ENCODE measurements around the gene DLEC1. TPM values are rescaled to one million over a fixed set of nuclear protein-coding genes. Genes with fewer than 3 reads are reported as not detected.
"Not testable (repeated sequence)": the region's sequence is repeated elsewhere in the genome, so short reads cannot be mapped to it uniquely, and the experiment has no call there.

Gene DLEC1
- total RNA-seq, 8 experiments from 2014 or later, result 0.27 to 3.5 (median 0.81) TPM

DNA sequence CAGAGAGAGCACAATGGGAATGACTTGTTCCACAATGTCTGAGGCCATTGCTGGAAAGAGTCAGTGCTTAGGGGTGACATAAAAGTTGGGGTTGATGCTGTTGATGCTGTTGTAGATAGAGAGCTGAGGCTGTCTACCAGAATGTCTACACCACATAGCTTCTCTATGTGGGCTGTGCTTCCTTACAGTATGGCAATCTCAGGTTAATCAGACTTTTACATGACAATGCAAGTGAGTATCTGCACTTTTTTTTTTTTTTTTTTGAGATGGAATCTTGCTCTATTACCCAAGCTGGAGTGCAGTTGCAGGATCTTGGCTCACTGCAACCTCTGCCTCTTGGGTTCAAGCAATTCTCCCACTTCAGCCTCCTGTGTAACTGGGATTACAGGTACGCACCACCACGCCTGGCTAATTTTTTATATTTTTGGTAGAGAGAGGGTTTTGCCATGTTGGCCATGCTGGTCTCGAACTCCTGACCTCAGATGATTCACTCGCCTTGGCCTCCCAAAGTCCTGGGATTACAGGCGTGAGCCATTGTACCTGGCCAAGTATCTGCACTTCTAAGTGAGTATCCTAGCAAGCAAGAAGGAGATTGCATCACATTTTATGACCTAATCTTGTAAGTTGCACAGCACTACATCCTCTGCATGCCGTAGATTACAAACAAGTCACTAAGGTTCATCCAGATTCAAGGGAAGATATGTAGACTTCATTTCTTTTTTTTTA lies 28.7 kb downstream of the DLEC1 start:
- no peak overlapping the region for H3K4me3 ChIP-seq
- 50 to 100% (median 90%) methylated on average over 1 to 4 of the region's 6 CpGs; no CpG with 5 or more reads in 4 of the 10 experiments for WGBS, 10 experiments
- no peak for ATAC-seq (replicated peaks in 6 of 8)
- H3K27ac ChIP-seq, result no peak overlapping the region
- in situ Hi-C loops (cut with MboI; ENCODE audit: low pct_unique_long_range_greater_than_20kb in 2 of 9, low sequenced_read_pairs in 9 of 9, unreplicated experiment in 9 of 9), result no loop called here
- no peaks in the 10 kb centered on the region for H3K4me1 ChIP-seq (replicated peaks in 1 of 2)

- in situ Hi-C loops (cut with MboI; ENCODE audit: low pct_unique_long_range_greater_than_20kb in 2 of 9, low sequenced_read_pairs in 9 of 9, unreplicated experiment in 9 of 9), result no loop called here
- H3K27ac ChIP-seq, result no peak overlapping the region
- WGBS, 10 experiments, result 0 to 75% (median 50%) methylated on average over 1 to 2 of the region's 2 CpGs; no CpG with 5 or more reads in 6 of the 10 experiments
- H3K4me1 ChIP-seq (replicated peaks in 1 of 2), result no peaks in the 10 kb centered on the region
- ATAC-seq (replicated peaks in 6 of 8), result no peak
- H3K4me3 ChIP-seq, result no peak overlapping the region
Observed at GRCh38 chr3:38070013-38070412, 31.0 kb downstream of the DLEC1 start.

GRCh38 chr3:38077073-38077472 lies 38.1 kb downstream of the DLEC1 start:
- 86% methylated on average over 1 of the region's 3 CpGs; no CpG with 5 or more reads in 9 of the 10 experiments for WGBS, 10 experiments
- H3K4me3 ChIP-seq; ATAC-seq (replicated peaks in 6 of 8); H3K27ac ChIP-seq; in situ Hi-C loops (cut with MboI; ENCODE audit: low pct_unique_long_range_greater_than_20kb in 2 of 9, low sequenced_read_pairs in 9 of 9, unreplicated experiment in 9 of 9); H3K4me1 ChIP-seq (replicated peaks in 1 of 2): not testable (repeated sequence)

GRCh38 chr3:38082296-38082695 lies 43.3 kb downstream of the DLEC1 start:
- H3K4me1 ChIP-seq (replicated peaks in 1 of 2); H3K27ac ChIP-seq; in situ Hi-C loops (cut with MboI; ENCODE audit: low pct_unique_long_range_greater_than_20kb in 2 of 9, low sequenced_read_pairs in 9 of 9, unreplicated experiment in 9 of 9); H3K4me3 ChIP-seq; ATAC-seq (replicated peaks in 6 of 8): not testable (repeated sequence)
- 80% methylated on average over 1 of the region's 16 CpGs; no CpG with 5 or more reads in 9 of the 10 experiments for WGBS, 10 experiments

DNA sequence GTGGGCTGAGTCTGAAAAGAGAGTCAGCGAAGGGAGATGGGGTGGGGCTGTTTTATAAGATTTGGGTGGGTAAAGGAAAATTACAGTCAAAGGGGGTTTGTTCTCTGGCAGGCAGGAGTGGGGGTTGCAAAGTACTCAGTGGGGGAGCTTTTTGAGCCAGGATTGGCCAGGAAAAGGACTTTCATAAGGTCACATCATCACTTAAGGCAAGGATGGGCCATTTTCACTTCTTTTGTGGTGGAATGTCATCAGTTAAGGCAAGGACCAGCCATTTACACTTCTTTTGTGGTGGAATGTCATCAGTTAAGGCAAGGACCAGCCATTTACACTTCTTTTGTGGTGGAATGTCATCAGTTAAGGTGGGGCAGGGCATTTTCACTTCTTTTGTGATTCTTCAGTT lies 44.2 kb downstream of the DLEC1 start:
- ATAC-seq (replicated peaks in 6 of 8); in situ Hi-C loops (cut with MboI; ENCODE audit: low pct_unique_long_range_greater_than_20kb in 2 of 9, low sequenced_read_pairs in 9 of 9, unreplicated experiment in 9 of 9); H3K4me1 ChIP-seq (replicated peaks in 1 of 2); H3K27ac ChIP-seq; H3K4me3 ChIP-seq: not testable (repeated sequence)
- no CpG with 5 or more reads among the region's 1 CpG for WGBS, 10 experiments

- ATAC-seq (replicated peaks in 6 of 8), result no peak
- in situ Hi-C loops (cut with MboI; ENCODE audit: low pct_unique_long_range_greater_than_20kb in 2 of 9, low sequenced_read_pairs in 9 of 9, unreplicated experiment in 9 of 9), result no loop called here
- no peak overlapping the region for H3K27ac ChIP-seq
- WGBS, 10 experiments, result 85 to 100% (median 95%) methylated on average over 2 to 13 of the region's 13 CpGs; no CpG with 5 or more reads in 1 of the 10 experiments
- H3K4me1 ChIP-seq (replicated peaks in 1 of 2), result no peaks in the 10 kb centered on the region
- no peak overlapping the region for H3K4me3 ChIP-seq
Observed at GRCh38 chr3:38083871-38084333, 44.9 kb downstream of the DLEC1 start.

- no peaks in the 10 kb centered on the region for H3K4me1 ChIP-seq (replicated peaks in 1 of 2)
- ATAC-seq (replicated peaks in 6 of 8), result peak in 7 of 8 experiments; percentile 13 to 74 (median 52)
- 14 to 92% (median 65%) methylated on average over 1 to 6 of the region's 7 CpGs; no CpG with 5 or more reads in 3 of the 10 experiments for WGBS, 10 experiments
- no peak overlapping the region for H3K27ac ChIP-seq
- in situ Hi-C loops (cut with MboI; ENCODE audit: low pct_unique_long_range_greater_than_20kb in 2 of 9, low sequenced_read_pairs in 9 of 9, unreplicated experiment in 9 of 9), result no loop called here
- H3K4me3 ChIP-seq, result no peak overlapping the region
Observed at GRCh38 chr3:38084334-38085310, 45.6 kb downstream of the DLEC1 start.

GRCh38 chr3:38085311-38085942 lies 46.4 kb downstream of the DLEC1 start:
- peak in 1 of 8 experiments; percentile 37 for ATAC-seq (replicated peaks in 6 of 8)
- Histone ChIP-seq H3K4me1 (replicated peaks in 1 of 2) (no peaks in the 10 kb centered on the region), H3K27ac (no peak overlapping the region), H3K4me3 (no peak overlapping the region)
- WGBS, 10 experiments, result 27 to 100% (median 80%) methylated on average over 1 to 4 of the region's 11 CpGs; no CpG with 5 or more reads in 5 of the 10 experiments
- in situ Hi-C loops (cut with MboI; ENCODE audit: low pct_unique_long_range_greater_than_20kb in 2 of 9, low sequenced_read_pairs in 9 of 9, unreplicated experiment in 9 of 9), result no loop called here

- H3K4me1 ChIP-seq (replicated peaks in 1 of 2), result no peaks in the 10 kb centered on the region
- WGBS, 10 experiments, result 60 to 100% (median 100%) methylated on average over 1 of the region's 1 CpG; no CpG with 5 or more reads in 4 of the 10 experiments
- ATAC-seq (replicated peaks in 6 of 8), result no peak
Observed at GRCh38 chr3:38085943-38086324, 46.9 kb downstream of the DLEC1 start.

DNA sequence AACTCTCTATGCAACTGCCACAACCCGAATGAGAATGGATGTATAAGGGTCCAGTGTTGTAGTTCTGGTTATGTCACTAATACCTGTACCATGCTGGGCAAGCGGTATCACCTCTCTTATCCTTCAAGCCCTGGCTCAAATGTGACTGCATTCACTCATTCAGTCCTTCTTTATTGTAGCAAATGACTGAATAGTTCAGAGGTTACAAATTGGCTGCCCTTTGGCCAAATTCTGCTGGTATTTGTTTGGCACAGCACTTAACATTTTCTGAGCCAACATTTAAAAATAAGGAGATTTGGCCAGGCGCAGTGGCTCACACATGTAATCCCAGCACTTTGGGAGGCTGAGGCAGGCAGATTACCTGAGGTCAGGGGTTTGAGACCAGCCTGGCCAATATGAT lies 47.5 kb downstream of the DLEC1 start:
- 70 to 100% (median 87%) methylated on average over 1 to 2 of the region's 3 CpGs; no CpG with 5 or more reads in 3 of the 10 experiments for WGBS, 10 experiments

More at GRCh38 chr3:38085943-38086324, 46.9 kb downstream of the DLEC1 start:
- Histone ChIP-seq H3K27ac (no peak overlapping the region), H3K4me3 (no peak overlapping the region)
- in situ Hi-C loops (cut with MboI; ENCODE audit: low pct_unique_long_range_greater_than_20kb in 2 of 9, low sequenced_read_pairs in 9 of 9, unreplicated experiment in 9 of 9), result no loop called here

DNA sequence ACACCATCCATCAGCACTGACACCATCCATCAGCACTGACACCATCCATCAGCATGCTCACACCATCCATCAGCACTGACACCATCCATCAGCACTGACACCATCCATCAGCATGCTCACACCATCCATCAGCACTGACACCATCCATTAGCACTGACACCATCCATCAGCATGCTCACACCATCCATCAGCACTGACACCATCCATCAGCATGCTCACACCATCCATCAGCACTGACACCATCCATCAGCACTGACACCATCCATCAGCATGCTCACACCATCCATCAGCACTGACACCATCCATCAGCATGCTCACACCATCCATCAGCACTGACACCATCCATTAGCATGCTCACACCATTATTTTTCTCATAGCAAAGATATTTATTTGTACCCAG lies 48.3 kb downstream of the DLEC1 start:
- H3K4me1 ChIP-seq (replicated peaks in 1 of 2); in situ Hi-C loops (cut with MboI; ENCODE audit: low pct_unique_long_range_greater_than_20kb in 2 of 9, low sequenced_read_pairs in 9 of 9, unreplicated experiment in 9 of 9); H3K4me3 ChIP-seq; ATAC-seq (replicated peaks in 6 of 8); H3K27ac ChIP-seq: not testable (repeated sequence)

More for the DNA sequence above, 47.5 kb downstream of the DLEC1 start:
- no peaks in the 10 kb centered on the region for H3K4me1 ChIP-seq (replicated peaks in 1 of 2)
- no peak overlapping the region for H3K4me3 ChIP-seq
- H3K27ac ChIP-seq, result no peak overlapping the region
- ATAC-seq (replicated peaks in 6 of 8), result no peak
- in situ Hi-C loops (cut with MboI; ENCODE audit: low pct_unique_long_range_greater_than_20kb in 2 of 9, low sequenced_read_pairs in 9 of 9, unreplicated experiment in 9 of 9), result no loop called here

DNA sequence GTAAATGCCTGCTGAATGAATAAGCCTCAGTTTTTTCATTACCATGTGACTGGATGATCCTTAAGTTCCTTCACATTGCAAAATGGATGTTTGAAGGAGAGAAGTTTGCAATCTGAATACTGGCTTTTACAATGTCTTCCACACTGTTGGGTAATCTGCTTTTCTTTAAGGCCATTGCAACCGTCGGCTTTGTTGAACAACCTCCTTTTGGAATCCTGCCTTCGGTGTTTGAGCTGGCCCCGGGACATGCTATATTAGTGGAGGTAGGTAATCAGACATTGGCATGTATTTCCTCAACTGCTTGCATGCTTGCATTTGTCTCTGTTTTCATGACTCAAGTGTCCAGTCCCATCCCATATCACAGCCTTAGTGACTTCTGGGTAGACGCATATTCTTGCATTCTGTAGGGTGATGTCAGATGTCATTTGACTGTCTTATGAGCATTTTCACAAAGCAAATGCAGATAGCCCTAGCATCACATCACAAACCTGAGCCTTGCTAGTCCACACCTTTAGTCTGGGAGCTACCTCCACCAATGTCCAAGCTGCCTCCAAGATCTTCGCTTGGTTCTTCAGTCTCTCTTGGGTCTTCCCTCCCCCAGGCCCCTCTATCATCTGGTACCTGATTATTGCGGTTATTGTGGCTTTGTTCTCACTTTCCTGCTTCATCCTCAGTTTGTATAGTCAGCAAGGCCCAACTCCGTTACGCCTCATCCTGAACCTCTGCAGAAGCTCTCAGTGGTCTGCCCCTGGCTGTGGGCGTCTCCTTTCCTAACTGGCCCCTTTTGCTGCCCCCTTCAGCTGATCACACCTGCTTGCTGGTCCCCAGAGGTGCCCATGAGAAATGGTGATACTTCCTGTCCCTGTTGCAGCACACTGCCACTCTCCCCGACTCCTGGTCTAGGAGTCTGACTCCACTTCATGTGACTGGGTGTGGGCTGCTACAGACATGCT lies 49.4 kb downstream of the DLEC1 start:
- Histone ChIP-seq H3K27ac (no peak overlapping the region), H3K4me3 (no peak overlapping the region), H3K4me1 (replicated peaks in 1 of 2) (no peaks in the 10 kb centered on the region)
- WGBS, 10 experiments, result 30 to 100% (median 87%) methylated on average over 1 to 8 of the region's 11 CpGs; no CpG with 5 or more reads in 2 of the 10 experiments
- in situ Hi-C loops (cut with MboI; ENCODE audit: low pct_unique_long_range_greater_than_20kb in 2 of 9, low sequenced_read_pairs in 9 of 9, unreplicated experiment in 9 of 9), result no loop called here
- peak in 3 of 8 experiments; percentile 32 to 77 (median 73) for ATAC-seq (replicated peaks in 6 of 8)

Measured in motor neuron (in vitro differentiated cells).